ENCODE data around the gene HSPA5. TPM values are rescaled to one million over a fixed set of nuclear protein-coding genes. Genes with fewer than 3 reads are reported as not detected.
"Not testable (repeated sequence)": the region's sequence is repeated elsewhere in the genome, so short reads cannot be mapped to it uniquely, and the experiment has no call there.

HSPA5 gene
- 77.9 TPM for polyA plus RNA-seq (2013, experiment 1 of 2)
- 76.9 TPM for polyA plus RNA-seq (2013, experiment 2 of 2)

DNA sequence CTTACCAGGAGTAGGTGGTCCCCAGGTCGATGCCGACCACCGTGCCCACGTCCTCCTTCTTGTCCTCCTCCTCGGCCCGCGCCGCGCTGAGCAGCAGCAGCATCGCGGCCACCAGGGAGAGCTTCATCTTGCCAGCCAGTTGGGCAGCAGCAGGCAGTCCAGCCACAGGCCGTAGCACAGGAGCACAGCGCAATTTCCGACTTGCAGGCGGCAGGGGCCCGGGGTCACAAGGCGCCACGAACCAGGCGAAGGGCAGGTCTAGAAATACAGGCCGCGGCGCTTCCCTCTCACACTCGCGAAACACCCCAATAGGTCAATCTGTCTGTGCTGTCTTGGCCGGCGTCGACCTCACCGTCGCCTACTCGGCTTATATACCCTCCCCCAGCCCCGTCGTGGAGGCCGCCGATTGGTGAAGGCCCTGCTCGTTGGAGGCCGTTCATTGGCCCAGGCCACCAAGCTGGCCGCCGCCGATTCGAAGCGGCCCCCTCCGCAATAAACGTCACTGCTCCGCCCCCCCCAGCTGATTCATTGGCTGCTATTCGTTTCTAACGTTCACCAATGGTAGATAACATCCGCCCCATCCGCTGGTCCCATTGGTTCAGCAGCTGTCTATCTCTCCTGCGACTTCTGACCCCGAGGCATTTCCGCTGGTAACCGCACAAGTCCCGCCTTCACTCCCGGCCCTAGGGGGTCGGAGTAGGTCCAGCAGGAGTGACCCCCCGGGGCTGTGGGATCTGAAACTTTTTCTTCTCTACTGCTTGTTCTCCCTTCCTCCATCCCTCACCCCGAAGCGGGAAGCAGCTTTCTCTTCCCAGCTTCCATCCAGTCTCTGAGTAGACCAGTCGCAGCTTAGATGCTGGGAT, at the start of gene HSPA5:
Gene HSPA5, minus strand, starts transcription at position 344 of the 863 bp plus-strand sequence. Its CDS starts 217 bp downstream, at position 127.
- no peak within 1 kb of the TSS for H2BK12ac ChIP-seq (ENCODE audit: low read length)
- peak within 1 kb of the TSS; percentile 77 for H3K14ac ChIP-seq (ENCODE audit: low read length)
- H3K23ac ChIP-seq (ENCODE audit: low read depth, low read length, poor library complexity) = peak within 1 kb of the TSS; percentile 100
- peak within 1 kb of the TSS; percentile 86 for H3K4me2 ChIP-seq (ENCODE audit: insufficient read depth, low read length, poor library complexity, severe bottlenecking)
- H2BK15ac ChIP-seq (ENCODE audit: low read length) = peak within 1 kb of the TSS; percentile 53
- H3K36me3 ChIP-seq (replicated peaks in 1 of 2; ENCODE audit: control insufficient read depth in 2 of 2, insufficient read depth in 2 of 2, low read length in 2 of 2) = peaks cover 14 to 44% of the 10 kb centered on the region in 2 donors
- H3K27me3 ChIP-seq (ENCODE audit: control insufficient read depth in 3 of 3, insufficient read depth in 3 of 3, low read depth in 1 of 3, low read length in 3 of 3) = no peaks in the 10 kb centered on the region
- peak within 1 kb of the TSS; percentile 70 for H3K27ac ChIP-seq (replicated peaks; ENCODE audit: low read length)
- peak within 1 kb of the TSS; percentile 4 for H3K4ac ChIP-seq (ENCODE audit: low read length)
- no peak within 1 kb of the TSS for H2BK120ac ChIP-seq (ENCODE audit: low read depth, low read length)
- H2AK5ac ChIP-seq (ENCODE audit: low read depth, low read length) = peak within 1 kb of the TSS; percentile 79
- peak within 1 kb of the TSS; percentile 87 for H2AFZ ChIP-seq (ENCODE audit: low read length)
- peak within 1 kb of the TSS; percentile 70 for H4K8ac ChIP-seq (ENCODE audit: low read depth, low read length)
- peak; percentile 99 for DNase-seq (ENCODE audit: low spot score)
- H3K18ac ChIP-seq (ENCODE audit: low read length) = peak within 1 kb of the TSS; percentile 97
- peak within 1 kb of the TSS; percentile 86 for H4K91ac ChIP-seq (ENCODE audit: low read depth, low read length, poor library complexity)
- WGBS, 2 donors (ENCODE audit: extremely low coverage in 2 of 2, insufficient read length in 2 of 2, insufficient replicate concordance in 1 of 2) = no CpG with 5 or more reads among the region's 59 CpGs
- peaks cover 6% of the 10 kb centered on the region for H3K79me1 ChIP-seq (ENCODE audit: low read depth, low read length)
- peak within 1 kb of the TSS; percentile 100 for H3K9ac ChIP-seq (ENCODE audit: low read depth, low read length, poor library complexity)
- H2BK5ac ChIP-seq (ENCODE audit: low read length) = peak within 1 kb of the TSS; percentile 84
- no peaks in the 10 kb centered on the region for H3K9me3 ChIP-seq (replicated peaks in 1 of 2; ENCODE audit: control insufficient read depth in 2 of 2, insufficient read depth in 1 of 2, low read depth in 1 of 2, low read length in 2 of 2)
- H3K4me1 ChIP-seq (ENCODE audit: control insufficient read depth in 2 of 2, insufficient read depth in 1 of 2, low read depth in 1 of 2, low read length in 2 of 2) = peaks cover 6 to 9% of the 10 kb centered on the region in 2 donors
- H3K4me3 ChIP-seq (ENCODE audit: low read length in 2 of 2) = peak within 1 kb of the TSS; percentile 94 to 98

DNA sequence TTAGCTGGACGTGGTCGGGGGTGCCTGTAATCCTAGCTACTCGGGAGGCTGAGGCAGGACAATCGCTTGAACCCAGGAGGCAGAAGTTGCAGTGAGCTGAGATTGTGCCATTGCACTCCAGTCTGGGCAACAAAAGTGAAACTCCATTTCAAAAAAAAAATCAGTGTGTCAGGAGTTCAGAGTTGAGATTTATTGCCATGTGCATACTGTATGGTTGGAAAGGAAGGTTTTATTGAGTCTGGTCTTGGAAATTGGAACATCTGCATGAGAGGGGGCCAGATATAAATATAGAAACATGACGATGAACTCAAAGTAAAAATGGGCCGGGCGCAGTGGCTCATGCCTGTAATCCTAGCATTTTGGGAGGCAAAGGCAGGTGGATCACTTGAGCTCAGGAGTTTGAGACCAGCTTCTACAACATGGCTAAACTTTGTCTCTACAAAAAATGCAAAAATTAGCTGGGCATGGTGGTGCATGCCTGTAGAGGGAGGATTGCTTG, 45.8 kb upstream of the HSPA5 start:
- not testable (repeated sequence) for H2BK5ac ChIP-seq (ENCODE audit: low read length); H3K18ac ChIP-seq (ENCODE audit: low read length); H3K9ac ChIP-seq (ENCODE audit: low read depth, low read length, poor library complexity); H2BK12ac ChIP-seq (ENCODE audit: low read length); H3K4me2 ChIP-seq (ENCODE audit: insufficient read depth, low read length, poor library complexity, severe bottlenecking); H2AFZ ChIP-seq (ENCODE audit: low read length); H3K36me3 ChIP-seq (replicated peaks in 1 of 2; ENCODE audit: control insufficient read depth in 2 of 2, insufficient read depth in 2 of 2, low read length in 2 of 2); H3K4me1 ChIP-seq (ENCODE audit: control insufficient read depth in 2 of 2, insufficient read depth in 1 of 2, low read depth in 1 of 2, low read length in 2 of 2); H3K79me1 ChIP-seq (ENCODE audit: low read depth, low read length); H3K9me3 ChIP-seq (replicated peaks in 1 of 2; ENCODE audit: control insufficient read depth in 2 of 2, insufficient read depth in 1 of 2, low read depth in 1 of 2, low read length in 2 of 2); H3K27ac ChIP-seq (replicated peaks; ENCODE audit: low read length); H4K8ac ChIP-seq (ENCODE audit: low read depth, low read length); H2BK15ac ChIP-seq (ENCODE audit: low read length); H2AK5ac ChIP-seq (ENCODE audit: low read depth, low read length); H3K14ac ChIP-seq (ENCODE audit: low read length); H2BK120ac ChIP-seq (ENCODE audit: low read depth, low read length); H3K4ac ChIP-seq (ENCODE audit: low read length); DNase-seq (ENCODE audit: low spot score); H3K27me3 ChIP-seq (ENCODE audit: control insufficient read depth in 3 of 3, insufficient read depth in 3 of 3, low read depth in 1 of 3, low read length in 3 of 3); H4K91ac ChIP-seq (ENCODE audit: low read depth, low read length, poor library complexity); H3K4me3 ChIP-seq (ENCODE audit: low read length in 2 of 2); H3K23ac ChIP-seq (ENCODE audit: low read depth, low read length, poor library complexity)
- WGBS, 2 donors (ENCODE audit: extremely low coverage in 2 of 2, insufficient read length in 2 of 2, insufficient replicate concordance in 1 of 2) = no CpG with 5 or more reads among the region's 7 CpGs

GRCh38 chr9:125284855-125285254, 43.7 kb upstream of the HSPA5 start:
- Histone ChIP-seq H3K4me3 (ENCODE audit: low read length in 2 of 2) (no peak overlapping the region), H3K9ac (ENCODE audit: low read depth, low read length, poor library complexity) (no peak overlapping the region), H2AK5ac (ENCODE audit: low read depth, low read length) (no peak overlapping the region), H3K79me1 (ENCODE audit: low read depth, low read length) (no peaks in the 10 kb centered on the region), H3K9me3 (replicated peaks in 1 of 2; ENCODE audit: control insufficient read depth in 2 of 2, insufficient read depth in 1 of 2, low read depth in 1 of 2, low read length in 2 of 2) (no peaks in the 10 kb centered on the region), H2BK12ac (ENCODE audit: low read length) (no peak overlapping the region), H2BK15ac (ENCODE audit: low read length) (no peak overlapping the region), H3K27me3 (ENCODE audit: control insufficient read depth in 3 of 3, insufficient read depth in 3 of 3, low read depth in 1 of 3, low read length in 3 of 3) (no peaks in the 10 kb centered on the region), H3K23ac (ENCODE audit: low read depth, low read length, poor library complexity) (no peak overlapping the region), H3K14ac (ENCODE audit: low read length) (no peak overlapping the region), H3K18ac (ENCODE audit: low read length) (no peak overlapping the region), H4K91ac (ENCODE audit: low read depth, low read length, poor library complexity) (no peak overlapping the region), H3K4me1 (ENCODE audit: control insufficient read depth in 2 of 2, insufficient read depth in 1 of 2, low read depth in 1 of 2, low read length in 2 of 2) (no peaks in the 10 kb centered on the region), H2BK5ac (ENCODE audit: low read length) (no peak overlapping the region), H3K36me3 (replicated peaks in 1 of 2; ENCODE audit: control insufficient read depth in 2 of 2, insufficient read depth in 2 of 2, low read length in 2 of 2) (no peaks in the 10 kb centered on the region), H2AFZ (ENCODE audit: low read length) (no peak overlapping the region), H3K4ac (ENCODE audit: low read length) (no peak overlapping the region), H3K4me2 (ENCODE audit: insufficient read depth, low read length, poor library complexity, severe bottlenecking) (no peak overlapping the region), H2BK120ac (ENCODE audit: low read depth, low read length) (no peak overlapping the region), H4K8ac (ENCODE audit: low read depth, low read length) (no peak overlapping the region), H3K27ac (replicated peaks; ENCODE audit: low read length) (no peak overlapping the region)
- WGBS, 2 donors (ENCODE audit: extremely low coverage in 2 of 2, insufficient read length in 2 of 2, insufficient replicate concordance in 1 of 2) = no CpG with 5 or more reads among the region's 3 CpGs
- no peak for DNase-seq (ENCODE audit: low spot score)

DNA sequence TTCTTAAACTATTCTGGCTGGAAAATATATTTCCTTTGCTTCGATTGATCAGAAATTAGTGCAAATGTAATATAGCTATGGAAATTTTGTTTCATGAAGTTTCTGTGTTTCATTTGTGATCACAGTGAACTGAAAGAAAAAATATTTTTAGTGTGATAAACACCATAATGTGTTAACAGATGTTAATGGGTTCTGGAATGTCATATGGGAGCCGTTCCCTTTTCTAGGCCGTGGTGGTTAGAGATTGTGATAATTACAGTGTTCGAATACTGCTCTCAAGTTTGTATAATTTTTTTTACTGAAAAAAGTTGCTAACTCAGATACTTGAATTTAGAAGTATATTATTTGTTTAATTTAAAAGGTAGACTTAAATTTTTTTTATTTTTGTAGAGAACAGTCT, 39.8 kb upstream of the HSPA5 start:
- H3K9me3 ChIP-seq (replicated peaks in 1 of 2; ENCODE audit: control insufficient read depth in 2 of 2, insufficient read depth in 1 of 2, low read depth in 1 of 2, low read length in 2 of 2) = no peaks in the 10 kb centered on the region
- H3K18ac ChIP-seq (ENCODE audit: low read length) = no peak overlapping the region
- H2BK5ac ChIP-seq (ENCODE audit: low read length) = no peak overlapping the region
- no peak overlapping the region for H4K8ac ChIP-seq (ENCODE audit: low read depth, low read length)
- H3K36me3 ChIP-seq (replicated peaks in 1 of 2; ENCODE audit: control insufficient read depth in 2 of 2, insufficient read depth in 2 of 2, low read length in 2 of 2) = no peaks in the 10 kb centered on the region
- no peak overlapping the region for H4K91ac ChIP-seq (ENCODE audit: low read depth, low read length, poor library complexity)
- H3K4me2 ChIP-seq (ENCODE audit: insufficient read depth, low read length, poor library complexity, severe bottlenecking) = no peak overlapping the region
- no peak overlapping the region for H3K23ac ChIP-seq (ENCODE audit: low read depth, low read length, poor library complexity)
- H3K27ac ChIP-seq (replicated peaks; ENCODE audit: low read length) = no peak overlapping the region
- H3K4me3 ChIP-seq (ENCODE audit: low read length in 2 of 2) = no peak overlapping the region
- H3K9ac ChIP-seq (ENCODE audit: low read depth, low read length, poor library complexity) = no peak overlapping the region
- H2AK5ac ChIP-seq (ENCODE audit: low read depth, low read length) = no peak overlapping the region
- H2BK12ac ChIP-seq (ENCODE audit: low read length) = no peak overlapping the region
- H2BK15ac ChIP-seq (ENCODE audit: low read length) = no peak overlapping the region
- no peak overlapping the region for H3K14ac ChIP-seq (ENCODE audit: low read length)
- DNase-seq (ENCODE audit: low spot score) = no peak
- no CpG with 5 or more reads among the region's 4 CpGs for WGBS, 2 donors (ENCODE audit: extremely low coverage in 2 of 2, insufficient read length in 2 of 2, insufficient replicate concordance in 1 of 2)
- H3K27me3 ChIP-seq (ENCODE audit: control insufficient read depth in 3 of 3, insufficient read depth in 3 of 3, low read depth in 1 of 3, low read length in 3 of 3) = no peaks in the 10 kb centered on the region
- no peak overlapping the region for H2AFZ ChIP-seq (ENCODE audit: low read length)
- peaks cover 2% of the 10 kb centered on the region for H3K79me1 ChIP-seq (ENCODE audit: low read depth, low read length)
- H3K4me1 ChIP-seq (ENCODE audit: control insufficient read depth in 2 of 2, insufficient read depth in 1 of 2, low read depth in 1 of 2, low read length in 2 of 2) = no peaks in the 10 kb centered on the region
- H2BK120ac ChIP-seq (ENCODE audit: low read depth, low read length) = no peak overlapping the region
- no peak overlapping the region for H3K4ac ChIP-seq (ENCODE audit: low read length)

Measured in neuronal stem cell (in vitro differentiated cells).